DLD1 (cell line): ENCODE results near the gene SEMA3E.

Experiments
- in situ Hi-C: cut with HindIII; loops from 2 replicates; pipeline ENCODE4 v1.10.0; 2017; ENCODE audit warnings: low sequenced_read_pairs

SEMA3E gene

GRCh38 chr7:83648464-83649241 lies at the start of gene SEMA3E:
SEMA3E (minus strand) TSS chr7:83649139.
- in situ Hi-C loops, result no loop called here

GRCh38 chr7:83697804-83698530 lies 49.0 kb upstream of the SEMA3E start:
- in situ Hi-C loops, result no loop called here

GRCh38 chr7:83696101-83696500 lies 47.2 kb upstream of the SEMA3E start:
- in situ Hi-C loops, result no loop called here

GRCh38 chr7:83695128-83695960 lies 46.4 kb upstream of the SEMA3E start:
- in situ Hi-C loops, result no loop called here

GRCh38 chr7:83693256-83693655 lies 44.3 kb upstream of the SEMA3E start:
- in situ Hi-C loops, result no loop called here

- in situ Hi-C loops, result no loop called here
Observed at GRCh38 chr7:83691095-83691494, 42.2 kb upstream of the SEMA3E start.

- in situ Hi-C loops, result no loop called here
Observed at GRCh38 chr7:83689855-83690254, 40.9 kb upstream of the SEMA3E start.

GRCh38 chr7:83686416-83686815 lies 37.5 kb upstream of the SEMA3E start:
- in situ Hi-C loops, result no loop called here

GRCh38 chr7:83684928-83685327 lies 36.0 kb upstream of the SEMA3E start:
- in situ Hi-C loops, result no loop called here

GRCh38 chr7:83681200-83681778 lies 32.4 kb upstream of the SEMA3E start:
- in situ Hi-C loops, result no loop called here

- in situ Hi-C loops, result no loop called here
Observed at GRCh38 chr7:83677180-83677866, 28.4 kb upstream of the SEMA3E start.

- in situ Hi-C loops, result loop anchor here (25.0 kb wide), 1 partner anchor 261 kb away; no protein-coding TSS in a partner anchor
Observed at GRCh38 chr7:83673291-83673690, 24.4 kb upstream of the SEMA3E start.

- in situ Hi-C loops, result loop anchor here (25.0 kb wide), 1 partner anchor 260 kb away; no protein-coding TSS in a partner anchor
Observed at GRCh38 chr7:83672157-83672556, 23.2 kb upstream of the SEMA3E start.

GRCh38 chr7:83663131-83663530 lies 14.2 kb upstream of the SEMA3E start:
- in situ Hi-C loops, result loop anchor here (25.0 kb wide), 1 partner anchor 251 kb away; no protein-coding TSS in a partner anchor

GRCh38 chr7:83658126-83658525 lies 9.2 kb upstream of the SEMA3E start:
- in situ Hi-C loops, result loop anchor here (25.0 kb wide), 1 partner anchor 246 kb away; no protein-coding TSS in a partner anchor

GRCh38 chr7:83655951-83656556 lies 7.1 kb upstream of the SEMA3E start:
- in situ Hi-C loops, result loop anchor here (25.0 kb wide), 1 partner anchor 244 kb away; no protein-coding TSS in a partner anchor

GRCh38 chr7:83652481-83652880 lies 3.5 kb upstream of the SEMA3E start:
- in situ Hi-C loops, result loop anchor here (25.0 kb wide), 1 partner anchor 240 kb away; no protein-coding TSS in a partner anchor

- in situ Hi-C loops, result loop anchor here (25.0 kb wide), 1 partner anchor 237 kb away; no protein-coding TSS in a partner anchor
Observed at GRCh38 chr7:83649701-83650100, 762 bp upstream of the SEMA3E start.

GRCh38 chr7:83646027-83646426 lies 2.9 kb downstream of the SEMA3E start:
- in situ Hi-C loops, result no loop called here
